H1 (cell line): ENCODE results near the gene SMIM7. TPM values are rescaled to one million over a fixed set of nuclear protein-coding genes. Genes with fewer than 3 reads are reported as not detected.

Experiments used
- BCL11A ChIP-seq, 2 experiments: IDR thresholded peaks; one replicate each; pipeline ENCODE4 v1.6.1; 2011; ENCODE audit warnings: low read depth in 2 of 2, low read length in 2 of 2, mild to moderate bottlenecking in 2 of 2
- CBX5 ChIP-seq: fragments of 300-800, 300-1000 bp; sonication (generic); IDR thresholded peaks from 2 replicates; pipeline ENCODE4 v1.7.1; 2016; ENCODE audit warnings: antibody characterized with exemption, low read length, low read depth
- CBX8 ChIP-seq: fragments of 300-800, 300-1000 bp; sonication (generic); IDR thresholded peaks from 2 replicates; pipeline ENCODE4 v1.7.1; 2016; ENCODE audit warnings: low read depth, low read length, borderline replicate concordance
- CHD2 ChIP-seq: IDR thresholded peaks from 2 replicates; pipeline ENCODE4 v1.6.1; 2012; ENCODE audit warnings: low read length, improper control_type of control experiment
- CTCF ChIP-seq, 3 experiments: IDR thresholded peaks; 1 replicate in 2 of 3; 2 replicates in 1 of 3; pipeline versions ENCODE4 v1.5.1 to v1.6.1; 2011; ENCODE audit warnings: low read length in 3 of 3, mild to moderate bottlenecking in 3 of 3, inconsistent platforms in 2 of 3, low read depth in 1 of 3, moderate library complexity in 1 of 3; ENCODE audit not compliant: insufficient read depth in 1 of 3; ENCODE audit errors: control extremely low read depth in 1 of 3
- EP300 ChIP-seq, 2 experiments: IDR thresholded peaks; 1 replicate in 1 of 2; 2 replicates in 1 of 2; pipeline ENCODE4 v1.6.1; 2011 to 2012; ENCODE audit warnings: low read depth in 2 of 2, low read length in 2 of 2, mild to moderate bottlenecking in 2 of 2, borderline replicate concordance in 1 of 2, inconsistent platforms in 1 of 2, moderate library complexity in 1 of 2
- FOSL1 ChIP-seq: IDR thresholded peaks from 2 replicates; pipeline ENCODE4 v1.6.1; 2011; ENCODE audit warnings: mild to moderate bottlenecking, low read depth, low read length, moderate library complexity; ENCODE audit not compliant: insufficient read depth
- GABPA ChIP-seq: IDR thresholded peaks from 2 replicates; pipeline ENCODE4 v1.6.1; 2011; ENCODE audit warnings: mild to moderate bottlenecking, low read length, moderate library complexity, borderline replicate concordance; ENCODE audit not compliant: insufficient read depth
- GTF2F1 ChIP-seq: IDR thresholded peaks from 2 replicates; pipeline ENCODE4 v1.6.1; 2012; ENCODE audit warnings: low read depth, low read length, improper control_type of control experiment, borderline replicate concordance
- KDM5A ChIP-seq: fragments of 200-600 bp; IDR thresholded peaks from 2 replicates; pipeline ENCODE4 v1.7.1; 2012; ENCODE audit warnings: mild to moderate bottlenecking, low read length, inconsistent platforms, mixed read lengths
- MAX ChIP-seq: IDR thresholded peaks from 2 replicates; pipeline ENCODE4 v1.6.1; 2012; ENCODE audit warnings: inconsistent platforms
- NRF1 ChIP-seq: IDR thresholded peaks from 2 replicates; pipeline ENCODE4 v1.6.1; 2011; ENCODE audit warnings: mild to moderate bottlenecking, low read depth, low read length, improper control_type of control experiment
- PHF8 ChIP-seq: fragments of 200-600 bp; sonication (generic); conservative IDR thresholded peaks from 2 replicates; pipeline ENCODE4 v1.7.1; 2012; ENCODE audit warnings: low read depth, mild to moderate bottlenecking, inconsistent platforms, low read length, moderate library complexity
- POLR2A ChIP-seq, 2 experiments: IDR thresholded peaks; 1 replicate in 1 of 2; 2 replicates in 1 of 2; pipeline ENCODE4 v1.6.1; 2011; ENCODE audit warnings: low read depth in 2 of 2, low read length in 2 of 2, mild to moderate bottlenecking in 2 of 2; ENCODE audit errors: control extremely low read depth in 1 of 2
- RFX5 ChIP-seq: IDR thresholded peaks from 2 replicates; pipeline ENCODE4 v1.6.1; 2011; ENCODE audit warnings: low read depth, low read length, improper control_type of control experiment, borderline replicate concordance
- SAP30 ChIP-seq: fragments of 300-600 bp; sonication (generic); IDR thresholded peaks from 2 replicates; pipeline ENCODE4 v1.7.1; 2012; ENCODE audit warnings: low read length, moderate library complexity, mild to moderate bottlenecking, inconsistent platforms; ENCODE audit not compliant: insufficient read depth, insufficient replicate concordance
- SIRT6 ChIP-seq: IDR thresholded peaks from one replicate; pipeline ENCODE4 v1.7.1; 2012; ENCODE audit warnings: low read length, inconsistent platforms
- SIX5 ChIP-seq: IDR thresholded peaks from 2 replicates; pipeline ENCODE4 v1.6.1; 2011; ENCODE audit warnings: mild to moderate bottlenecking, low read depth, low read length
- SP2 ChIP-seq: IDR thresholded peaks from 2 replicates; pipeline ENCODE4 v1.6.1; 2012; ENCODE audit warnings: mild to moderate bottlenecking, low read length, inconsistent platforms
- SP4 ChIP-seq: IDR thresholded peaks from 2 replicates; pipeline ENCODE4 v1.6.1; 2012; ENCODE audit warnings: low read length, inconsistent platforms
- USF2 ChIP-seq: IDR thresholded peaks from 2 replicates; pipeline ENCODE4 v1.6.1; 2011; ENCODE audit warnings: low read length, improper control_type of control experiment
- ZNF274 ChIP-seq: IDR thresholded peaks from 2 replicates; pipeline ENCODE4 v1.7.0; 2012; ENCODE audit warnings: low read length, borderline replicate concordance; ENCODE audit errors: extremely low read depth
- polyA plus RNA-seq, 7 experiments: library from polyadenylated mRNA; depleted of rRNA in 3 of 7; stranded (reverse) in 5 of 7; unstranded in 2 of 7; fragments of >200 nt in 5 of 7; fragments of 200-250 nt in 2 of 7; gene quantifications; 1 replicate in 5 of 7; 2 replicates in 1 of 7; 4 replicates in 1 of 7; pipeline versions ENCODE4 v1.2.1 to v1.2.3, GENCODE V29; 2011 to 2013; ENCODE audit warnings: missing spikeins in 2 of 7, mixed read lengths in 2 of 7
- total RNA-seq: library from RNA; stranded (reverse); fragmentation: NEBNext Ultra II Directional; extraction: Animal tissue kit (Norgen Biotek cat#: 25700); gene quantifications from 2 replicates; pipeline ENCODE4 v1.2.1, GENCODE V29; 2021

Gene SMIM7
- total and polyA plus RNA-seq, 2 of the 8 experiments (the other 6 are each of a cell fraction or from before 2014, with no cell fraction given), result 55.5 to 67.5 TPM

GRCh38 chr19:16654140-16654539 is 5.8 kb downstream of the SMIM7 start (continued):
- TF ChIP-seq GTF2F1, result no peak
- 0 out of 2 replicates have a peak, but pooled peaks have one; percentile 49 for TF ChIP-seq CHD2
- TF ChIP-seq PHF8, result no peak
- peak in 1 of 2 experiments; percentile 35; a peak in 1 of 3 replicates for TF ChIP-seq POLR2A (IDR thresholded peaks at IDR 0.05; ENCODE audit: control extremely low read depth in 1 of 2, low read depth in 2 of 2, low read length in 2 of 2)
- TF ChIP-seq BCL11A (IDR thresholded peaks at IDR 0.05; ENCODE audit: low read depth in 2 of 2, low read length in 2 of 2), result no peak
- TF ChIP-seq KDM5A, result no peak
- no peak for TF ChIP-seq CBX8
- TF ChIP-seq NRF1, result no peak
- no peak for TF ChIP-seq SP4
- no peak for TF ChIP-seq SAP30
- no peak for TF ChIP-seq ZNF274
- no peak for TF ChIP-seq SIRT6
- no peak for TF ChIP-seq CBX5
- no peak for TF ChIP-seq CTCF (IDR thresholded peaks at IDR 0.05; ENCODE audit: control extremely low read depth in 1 of 3, insufficient read depth in 1 of 3, low read depth in 1 of 3, low read length in 3 of 3)
- TF ChIP-seq MAX, result no peak
- TF ChIP-seq EP300 (IDR thresholded peaks at IDR 0.05; ENCODE audit: borderline replicate concordance in 1 of 2, low read depth in 2 of 2, low read length in 2 of 2), result no peak
- TF ChIP-seq RFX5, result no peak
- no peak for TF ChIP-seq SIX5
- no peak for TF ChIP-seq GABPA
- no peak for TF ChIP-seq FOSL1
- no peak for TF ChIP-seq SP2
- TF ChIP-seq USF2, result peak; percentile 84
